Measurements from ENCODE around the gene RNF166.

The RNF166 gene

GRCh38 chr16:88743693-88744576 lies 37.7 kb upstream of the RNF166 start:
- no peak overlapping the region for H3K4me2 ChIP-seq (ENCODE audit: low read depth, low read length)
- TF ChIP-seq EZH2 (optimal IDR thresholded peaks at IDR 0.05; ENCODE audit: low read depth, low read length) (no peak), CTCF (IDR thresholded peaks at IDR 0.05; ENCODE audit: low read length) (peak; percentile 51), EZH2phosphoT487 (IDR thresholded peaks at IDR 0.05; ENCODE audit: low read length) (no peak)
- no peak overlapping the region for H2AFZ ChIP-seq (ENCODE audit: low read length)
- no peaks in the 10 kb centered on the region for H3K9me3 ChIP-seq (replicated peaks; ENCODE audit: insufficient read depth, low read length)
- no peak for DNase-seq
- no peaks in the 10 kb centered on the region for H3K27me3 ChIP-seq (replicated peaks; ENCODE audit: insufficient read depth, low read length)
- no peaks in the 10 kb centered on the region for H3K9me2 ChIP-seq (replicated peaks; ENCODE audit: insufficient read depth, low read length)
- no peaks in the 10 kb centered on the region for H3K4me1 ChIP-seq (ENCODE audit: low read length)
- H3K79me2 ChIP-seq (ENCODE audit: low read length) = peaks cover 45% of the 10 kb centered on the region
- no peaks in the 10 kb centered on the region for H3K36me3 ChIP-seq (replicated peaks; ENCODE audit: insufficient read depth, low read length)
- no peak overlapping the region for H3K9ac ChIP-seq (ENCODE audit: low read length)
- no peaks in the 10 kb centered on the region for H3F3A ChIP-seq (ENCODE audit: insufficient read depth, low read length)
- H4K20me1 ChIP-seq (ENCODE audit: insufficient read depth, low read length) = 0 out of 2 replicates have a peak, but pooled peaks cover 3% of the 10 kb centered on the region
- H3K4me3 ChIP-seq (ENCODE audit: low read length) = no peak overlapping the region
- no peak overlapping the region for H3K27ac ChIP-seq (ENCODE audit: low read length)

DNA sequence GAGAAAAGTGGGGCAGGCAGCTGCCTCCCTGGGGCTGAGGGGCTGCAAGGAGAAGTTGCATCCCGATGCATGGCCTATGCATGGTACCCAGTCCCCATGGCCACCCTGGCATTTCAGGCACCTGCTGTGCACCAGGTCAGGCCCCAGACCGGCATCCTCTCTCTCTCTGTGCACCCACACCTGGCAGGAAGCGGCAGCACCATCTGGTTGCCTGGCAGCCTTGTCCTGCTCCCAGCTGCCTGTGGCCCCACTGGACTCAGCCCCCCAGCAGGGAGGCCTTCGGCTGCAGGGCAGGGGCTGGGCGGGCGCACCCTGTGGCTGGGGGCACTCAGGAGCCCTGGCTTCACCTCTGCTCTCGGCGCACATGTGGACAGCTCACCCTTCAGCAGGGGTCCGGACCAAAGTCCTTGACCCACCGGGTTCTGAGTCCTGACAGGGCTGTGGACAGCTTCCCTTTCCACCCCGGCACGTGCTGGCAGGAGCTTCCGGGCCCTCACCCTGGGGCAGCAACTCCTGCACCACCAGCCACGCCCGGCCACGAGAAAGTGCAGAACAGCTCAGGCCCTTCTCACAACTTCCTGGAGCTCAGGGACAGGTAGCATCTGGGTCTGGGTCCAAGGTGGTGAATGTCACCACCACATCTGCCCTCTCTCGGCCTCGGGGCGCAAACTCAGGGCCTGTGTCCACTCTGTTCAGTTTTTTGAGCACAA lies 36.8 kb upstream of the RNF166 start:
- Histone ChIP-seq H3K79me2 (ENCODE audit: low read length) (peaks cover 39% of the 10 kb centered on the region), H3K4me2 (ENCODE audit: low read depth, low read length) (no peak overlapping the region), H4K20me1 (ENCODE audit: insufficient read depth, low read length) (0 out of 2 replicates have a peak, but pooled peaks cover 3% of the 10 kb centered on the region), H3K27me3 (replicated peaks; ENCODE audit: insufficient read depth, low read length) (no peaks in the 10 kb centered on the region), H3K36me3 (replicated peaks; ENCODE audit: insufficient read depth, low read length) (no peaks in the 10 kb centered on the region), H3K4me3 (ENCODE audit: low read length) (no peak overlapping the region), H3K9me2 (replicated peaks; ENCODE audit: insufficient read depth, low read length) (no peaks in the 10 kb centered on the region), H3K9ac (ENCODE audit: low read length) (no peak overlapping the region), H3F3A (ENCODE audit: insufficient read depth, low read length) (no peaks in the 10 kb centered on the region), H3K27ac (ENCODE audit: low read length) (no peak overlapping the region), H3K9me3 (replicated peaks; ENCODE audit: insufficient read depth, low read length) (no peaks in the 10 kb centered on the region), H3K4me1 (ENCODE audit: low read length) (no peaks in the 10 kb centered on the region), H2AFZ (ENCODE audit: low read length) (no peak overlapping the region)
- TF ChIP-seq EZH2 (optimal IDR thresholded peaks at IDR 0.05; ENCODE audit: low read depth, low read length) = no peak
- TF ChIP-seq EZH2phosphoT487 (IDR thresholded peaks at IDR 0.05; ENCODE audit: low read length) = no peak
- TF ChIP-seq CTCF (IDR thresholded peaks at IDR 0.05; ENCODE audit: low read length) = no peak
- no peak for DNase-seq

- Histone ChIP-seq H2AFZ (ENCODE audit: low read length) (no peak overlapping the region), H3K9ac (ENCODE audit: low read length) (no peak overlapping the region), H3K4me1 (ENCODE audit: low read length) (no peaks in the 10 kb centered on the region), H3K36me3 (replicated peaks; ENCODE audit: insufficient read depth, low read length) (no peaks in the 10 kb centered on the region), H3K79me2 (ENCODE audit: low read length) (peaks cover 25% of the 10 kb centered on the region; the same call in 1 of the 2 replicates), H3K9me2 (replicated peaks; ENCODE audit: insufficient read depth, low read length) (no peaks in the 10 kb centered on the region), H3K27ac (ENCODE audit: low read length) (no peak overlapping the region), H3K9me3 (replicated peaks; ENCODE audit: insufficient read depth, low read length) (no peaks in the 10 kb centered on the region), H3K27me3 (replicated peaks; ENCODE audit: insufficient read depth, low read length) (no peaks in the 10 kb centered on the region), H3K4me2 (ENCODE audit: low read depth, low read length) (no peak overlapping the region), H3F3A (ENCODE audit: insufficient read depth, low read length) (no peaks in the 10 kb centered on the region), H4K20me1 (ENCODE audit: insufficient read depth, low read length) (0 out of 2 replicates have a peak, but pooled peaks cover 3% of the 10 kb centered on the region), H3K4me3 (ENCODE audit: low read length) (no peak overlapping the region)
- DNase-seq = no peak
- TF ChIP-seq EZH2 (optimal IDR thresholded peaks at IDR 0.05; ENCODE audit: low read depth, low read length) (no peak), EZH2phosphoT487 (IDR thresholded peaks at IDR 0.05; ENCODE audit: low read length) (no peak)
Measured at GRCh38 chr16:88741368-88741767, 35.2 kb upstream of the RNF166 start.

Data from MM.1S (cell line).